Lower leg skin (tissue), 4 donors: Measurements from ENCODE around the gene HNRNPUL2. TPM values are rescaled to one million over a fixed set of nuclear protein-coding genes. Genes with fewer than 3 reads are reported as not detected.
"Not testable (repeated sequence)": the region's sequence is repeated elsewhere in the genome, so short reads cannot be mapped to it uniquely, and the experiment has no call there.

Source experiments
- DNase-seq, 2 donors: peaks; one replicate each; pipeline ENCODE4 v3.0.0-alpha.2; 2019; ENCODE audit warnings: low spot score in 2 of 2
- H3K4me3 ChIP-seq: fragments of 200-600 bp; sonication (generic); 2 replicates; pipeline ENCODE4 v1.5.1; 2017; ENCODE audit warnings: mild to moderate bottlenecking, low read depth; ENCODE audit not compliant: poor library complexity, severe bottlenecking
- POLR2A ChIP-seq, 2 donors: fragments of 450-650 bp; IDR thresholded peaks; one replicate each; pipeline ENCODE4 v1.6.1; 2016 to 2017; ENCODE audit warnings: antibody characterized with exemption in 2 of 2, mild to moderate bottlenecking in 1 of 2, moderate library complexity in 1 of 2
- WGBS, 2 donors: methylation state at CpG; one replicate each; pipeline ENCODE4 v1.1.5; 2018; 5-methylcytosine and 5-hydroxymethylcytosine counted together
- intact Hi-C: fragments of 100-400 bp; cut with DNase I; formaldehyde crosslinking; loops from one replicate; pipeline ENCODE4 v1.15.0; 2023; ENCODE audit warnings: low total_unique reads
- total RNA-seq, 4 donors: library from RNA; depleted of rRNA; stranded (reverse); fragments of >200 nt; gene quantifications; one replicate each; pipeline ENCODE4 v1.1.0, GENCODE V29; 2016
- TF ChIP-seq, protein P1 (sequence below), 3 donors: fragments of 450-650 bp; IDR thresholded peaks; one replicate each; pipeline ENCODE4 v1.5.1; 2016; ENCODE audit warnings: antibody characterized with exemption in 3 of 3, mild to moderate bottlenecking in 3 of 3, moderate library complexity in 2 of 3

HNRNPUL2 gene
- total RNA-seq, 4 donors from 2014 or later: 19.9 to 30.8 (median 24.3) TPM

DNA sequence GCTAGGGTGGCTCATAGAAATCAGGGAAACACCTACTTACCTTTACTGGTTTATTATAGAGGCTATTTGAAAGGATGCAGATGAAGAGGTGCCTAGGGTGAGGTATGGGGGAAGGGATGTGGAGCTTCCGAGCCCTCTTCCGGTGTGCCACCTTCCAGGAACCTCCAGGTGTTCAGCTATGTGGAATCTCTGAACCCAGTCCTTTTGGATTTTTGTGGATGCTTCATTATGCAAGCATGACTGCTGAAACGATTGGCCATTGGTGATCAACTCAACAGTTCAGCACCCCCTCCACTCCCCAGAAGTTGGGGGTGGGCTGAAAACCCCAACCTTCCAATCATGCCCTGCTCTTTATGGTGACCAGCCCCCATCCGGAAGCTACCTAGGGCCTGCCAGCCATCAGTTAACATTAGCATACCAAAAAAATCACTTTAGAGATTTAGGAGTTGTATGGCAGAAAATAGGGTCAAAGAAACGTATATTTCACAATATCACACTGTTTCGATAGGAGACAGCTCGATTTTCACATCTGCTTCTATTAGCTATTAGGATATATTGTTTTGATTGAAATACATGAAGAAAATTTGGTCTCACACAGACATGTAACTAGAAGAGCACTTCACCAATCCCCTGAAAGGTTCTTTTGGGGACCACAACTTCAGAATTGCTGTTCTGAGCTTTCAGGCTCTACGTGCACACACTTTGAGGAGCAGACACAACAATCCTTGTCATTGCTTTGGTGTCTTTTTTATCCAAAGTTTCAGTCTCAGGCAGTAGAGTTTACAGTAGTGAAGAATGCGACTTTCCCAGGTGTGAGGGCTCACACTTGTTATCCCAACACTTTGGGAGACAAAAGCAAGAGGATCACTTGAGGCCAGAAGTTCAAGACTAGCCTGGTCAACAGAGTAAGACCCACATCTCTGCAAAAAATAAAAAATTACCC is 30.9 kb upstream of the HNRNPUL2 start:
- 61 to 65% methylated on average over 9 of the region's 9 CpGs for WGBS, 2 donors
- no peak for DNase-seq
- TF ChIP-seq, protein P1, sequence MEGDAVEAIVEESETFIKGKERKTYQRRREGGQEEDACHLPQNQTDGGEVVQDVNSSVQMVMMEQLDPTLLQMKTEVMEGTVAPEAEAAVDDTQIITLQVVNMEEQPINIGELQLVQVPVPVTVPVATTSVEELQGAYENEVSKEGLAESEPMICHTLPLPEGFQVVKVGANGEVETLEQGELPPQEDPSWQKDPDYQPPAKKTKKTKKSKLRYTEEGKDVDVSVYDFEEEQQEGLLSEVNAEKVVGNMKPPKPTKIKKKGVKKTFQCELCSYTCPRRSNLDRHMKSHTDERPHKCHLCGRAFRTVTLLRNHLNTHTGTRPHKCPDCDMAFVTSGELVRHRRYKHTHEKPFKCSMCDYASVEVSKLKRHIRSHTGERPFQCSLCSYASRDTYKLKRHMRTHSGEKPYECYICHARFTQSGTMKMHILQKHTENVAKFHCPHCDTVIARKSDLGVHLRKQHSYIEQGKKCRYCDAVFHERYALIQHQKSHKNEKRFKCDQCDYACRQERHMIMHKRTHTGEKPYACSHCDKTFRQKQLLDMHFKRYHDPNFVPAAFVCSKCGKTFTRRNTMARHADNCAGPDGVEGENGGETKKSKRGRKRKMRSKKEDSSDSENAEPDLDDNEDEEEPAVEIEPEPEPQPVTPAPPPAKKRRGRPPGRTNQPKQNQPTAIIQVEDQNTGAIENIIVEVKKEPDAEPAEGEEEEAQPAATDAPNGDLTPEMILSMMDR (IDR thresholded peaks at IDR 0.05): no peak
- no peak for TF ChIP-seq POLR2A (IDR thresholded peaks at IDR 0.05)
- H3K4me3 ChIP-seq: no peak overlapping the region
- intact Hi-C loops: no loop called here

DNA sequence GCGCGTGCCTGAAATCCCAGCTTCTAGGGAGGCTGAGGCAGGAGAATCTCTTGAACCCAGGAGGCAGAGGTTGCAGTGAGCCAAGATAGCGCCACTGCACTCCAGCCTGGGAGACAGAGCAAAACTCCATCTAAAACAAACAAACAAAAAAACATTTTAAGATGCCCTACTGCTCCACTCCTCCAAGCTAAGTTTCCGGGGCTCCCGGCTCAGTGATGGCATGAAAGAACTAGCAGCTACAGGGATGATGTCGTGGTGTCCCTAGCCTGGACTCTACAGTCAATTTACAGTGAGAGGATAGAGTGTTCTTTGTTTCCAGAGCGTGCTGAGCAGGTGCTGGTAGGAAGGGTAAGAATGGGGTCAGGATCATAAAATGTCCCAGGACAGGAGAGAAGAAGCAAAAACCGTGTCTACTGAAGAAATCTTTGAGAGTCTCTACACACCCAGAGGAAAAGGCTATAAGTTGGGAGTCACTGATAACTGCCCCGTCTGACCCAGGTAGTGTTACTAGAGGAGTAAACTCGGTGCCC is 27.9 kb upstream of the HNRNPUL2 start:
- TF ChIP-seq POLR2A (IDR thresholded peaks at IDR 0.05): no peak
- TF ChIP-seq, protein P1 (IDR thresholded peaks at IDR 0.05): no peak
- DNase-seq: no peak
- H3K4me3 ChIP-seq: no peak overlapping the region
- 77 to 82% methylated on average over 10 of the region's 10 CpGs for WGBS, 2 donors
- intact Hi-C loops: no loop called here

DNA sequence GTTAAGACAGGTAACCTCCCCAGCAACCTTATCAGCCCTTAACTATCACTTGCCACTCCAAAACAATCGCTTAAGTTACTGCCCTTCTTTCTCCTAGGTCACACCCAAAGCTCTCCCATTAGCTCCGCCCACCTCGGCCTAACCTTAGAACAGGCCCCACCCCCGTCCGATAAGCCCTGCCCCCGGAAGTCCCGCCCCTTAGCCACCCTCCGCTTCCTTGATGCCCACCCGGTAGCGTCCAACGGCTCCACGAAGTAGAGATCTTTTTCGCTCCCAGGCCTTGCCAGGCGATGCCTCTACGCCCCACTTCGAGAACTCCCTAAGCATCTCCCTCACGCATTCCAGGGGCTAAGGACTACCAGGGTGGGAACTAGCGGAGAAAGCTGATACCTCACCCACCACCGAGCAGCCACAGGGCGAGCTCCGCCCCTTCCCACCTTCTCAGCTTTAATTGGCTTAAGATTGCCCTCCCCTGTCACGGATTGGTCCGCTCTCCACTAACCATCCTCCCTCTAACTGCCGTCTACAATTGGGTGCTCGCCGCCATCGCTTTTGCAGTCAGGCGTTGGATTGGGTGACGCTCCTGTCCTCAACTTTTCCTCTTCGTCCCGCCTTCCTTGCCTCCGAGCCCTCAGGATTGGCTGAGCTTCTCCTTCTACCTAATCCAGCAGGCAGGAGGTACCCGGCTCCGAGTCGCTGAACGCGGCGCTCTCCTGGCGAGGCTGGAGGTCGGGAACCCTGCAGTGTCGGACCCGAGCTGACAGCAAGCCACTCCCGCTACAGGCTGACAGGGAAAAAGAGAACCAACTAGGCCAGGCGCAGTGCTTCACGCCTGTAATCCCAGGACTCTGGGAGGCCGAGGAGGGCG is 26.7 kb upstream of the HNRNPUL2 start, which contains the start of gene ZBTB3:
Gene ZBTB3, minus strand, starts transcription at position 425 of the 868 bp plus-strand sequence. CDS start 496 bp downstream, outside the sequence.
- H3K4me3 ChIP-seq: peak within 1 kb of the TSS; percentile 56
- 0 to 1% methylated on average over 47 of the region's 47 CpGs for WGBS, 2 donors
- peak in 1 of 2 donors; percentile 62 for TF ChIP-seq POLR2A (IDR thresholded peaks at IDR 0.05)
- TF ChIP-seq, protein P1 (IDR thresholded peaks at IDR 0.05): no peak
- intact Hi-C loops: no loop called here
- peak; percentile 99 for DNase-seq

DNA sequence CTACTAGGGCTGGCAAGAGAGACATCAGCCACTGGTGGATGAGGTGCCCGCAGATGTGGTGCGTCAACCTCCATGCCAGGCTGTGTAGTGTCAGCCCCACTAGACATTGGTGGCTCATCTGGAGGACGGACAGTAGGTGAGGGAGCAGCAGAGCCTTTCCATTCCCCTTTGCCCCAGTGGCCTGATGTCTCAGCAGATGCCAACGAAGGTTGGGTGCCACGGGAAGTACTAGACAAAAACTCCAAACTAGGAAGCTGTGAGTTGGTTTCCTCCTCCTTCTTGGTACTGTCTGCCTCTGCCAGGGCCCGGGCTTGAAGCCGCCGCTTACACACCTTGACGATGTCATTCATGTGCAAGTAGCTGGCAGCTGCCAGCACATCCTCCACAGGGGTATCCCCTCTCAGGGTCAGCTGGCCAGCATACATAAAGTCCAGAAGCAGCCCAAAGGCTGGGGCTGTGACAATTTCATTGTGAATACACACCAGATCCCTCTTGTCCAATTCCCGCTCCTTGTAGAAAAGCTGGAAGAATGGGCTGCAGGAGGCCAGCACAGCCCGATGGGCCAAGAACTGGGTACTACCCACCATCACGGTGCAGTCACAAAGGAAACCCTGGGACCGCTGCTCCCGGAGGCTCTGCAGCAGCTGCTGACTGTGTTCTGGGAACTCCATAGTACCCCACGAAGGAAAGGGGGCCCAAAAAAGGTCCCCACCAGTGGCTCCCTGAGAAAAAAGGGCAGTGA is 25.9 kb upstream of the HNRNPUL2 start:
- TF ChIP-seq, protein P1 (IDR thresholded peaks at IDR 0.05): no peak
- no peak for TF ChIP-seq POLR2A (IDR thresholded peaks at IDR 0.05)
- 54 to 60% methylated on average over 14 to 15 of the region's 15 CpGs for WGBS, 2 donors
- intact Hi-C loops: no loop called here
- H3K4me3 ChIP-seq: peak overlapping the region; percentile 13
- no peak for DNase-seq

DNA sequence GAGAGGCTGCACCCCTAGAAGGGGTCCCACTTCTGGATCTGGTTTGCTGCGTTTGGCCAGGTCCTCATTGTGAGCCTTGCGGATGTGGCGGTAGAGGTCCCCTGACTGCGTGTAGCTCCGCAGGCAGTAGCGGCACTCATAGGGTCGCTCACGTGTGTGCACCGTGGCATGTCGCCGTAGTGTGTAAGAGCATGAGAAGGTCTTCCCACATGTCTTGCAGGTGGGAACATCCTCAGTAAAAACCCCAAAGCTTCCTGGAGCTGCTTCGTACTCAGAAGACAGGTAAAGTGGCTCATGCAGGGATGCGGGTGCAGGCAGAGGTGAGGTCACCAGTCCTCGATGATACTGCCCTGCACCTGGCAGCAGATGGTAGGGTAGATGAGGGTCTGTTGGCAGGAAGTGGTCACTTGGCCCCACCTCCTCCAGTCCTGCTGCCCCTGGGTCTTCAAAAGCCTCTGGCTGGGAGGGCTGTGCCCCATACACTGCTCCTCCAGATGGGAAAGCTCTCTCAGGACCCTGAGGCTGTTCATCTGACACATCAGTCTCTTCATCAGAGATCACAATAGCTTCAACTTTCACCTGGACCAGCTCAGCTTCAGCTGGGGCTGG is 25.0 kb upstream of the HNRNPUL2 start:
- 92 to 97% methylated on average over 10 to 14 of the region's 14 CpGs for WGBS, 2 donors
- TF ChIP-seq POLR2A (IDR thresholded peaks at IDR 0.05): no peak
- TF ChIP-seq, protein P1 (IDR thresholded peaks at IDR 0.05): no peak
- no peak for DNase-seq
- no peak overlapping the region for H3K4me3 ChIP-seq
- intact Hi-C loops: no loop called here

DNA sequence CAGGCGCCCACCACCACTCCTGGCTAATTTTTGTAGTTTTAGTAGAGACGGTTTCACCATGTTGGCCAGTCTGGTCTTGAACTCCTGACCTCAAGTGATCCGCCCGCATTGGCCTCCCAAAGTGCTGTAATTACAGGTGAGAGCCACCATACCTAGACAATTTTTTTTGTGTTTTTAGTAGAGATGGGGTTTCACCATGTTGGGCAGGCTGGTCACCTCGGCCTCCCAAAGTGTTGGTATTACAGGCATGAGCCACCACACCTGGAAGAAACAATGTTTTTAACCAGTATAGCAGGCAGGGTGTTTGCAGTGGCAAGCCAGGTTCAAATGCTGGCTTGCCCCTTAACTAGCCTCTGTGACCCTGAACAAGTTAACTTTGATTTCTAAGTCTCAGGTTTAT is 22.7 kb upstream of the HNRNPUL2 start:
- 94 to 96% methylated on average over 5 of the region's 5 CpGs for WGBS, 2 donors
- DNase-seq, H3K4me3 ChIP-seq, intact Hi-C loops: not testable (repeated sequence)
